Erythroblast (primary cell): ENCODE measurements around the gene CDC27.
"Not testable (repeated sequence)": the region's sequence is repeated elsewhere in the genome, so short reads cannot be mapped to it uniquely, and the experiment has no call there.

ENCODE experiments used
- DNase-seq, 2 experiments: peaks; one replicate each; lab custom pipeline; 2025; lab: John Stamatoyannopoulos, UW
- GATA1 ChIP-seq: IDR thresholded peaks from 2 replicates; pipeline ENCODE4 v1.6.1; 2011; ENCODE audit warnings: low read depth, mild to moderate bottlenecking, control low read depth, low read length, moderate library complexity
- POLR2A ChIP-seq: IDR thresholded peaks from 2 replicates; pipeline ENCODE4 v1.6.1; 2011; ENCODE audit warnings: mild to moderate bottlenecking, low read length

Gene CDC27

GRCh38 chr17:47119746-47120520 is 69.2 kb downstream of the CDC27 start:
- TF ChIP-seq POLR2A (no peak), GATA1 (no peak)
- DNase-seq = no peak

DNA sequence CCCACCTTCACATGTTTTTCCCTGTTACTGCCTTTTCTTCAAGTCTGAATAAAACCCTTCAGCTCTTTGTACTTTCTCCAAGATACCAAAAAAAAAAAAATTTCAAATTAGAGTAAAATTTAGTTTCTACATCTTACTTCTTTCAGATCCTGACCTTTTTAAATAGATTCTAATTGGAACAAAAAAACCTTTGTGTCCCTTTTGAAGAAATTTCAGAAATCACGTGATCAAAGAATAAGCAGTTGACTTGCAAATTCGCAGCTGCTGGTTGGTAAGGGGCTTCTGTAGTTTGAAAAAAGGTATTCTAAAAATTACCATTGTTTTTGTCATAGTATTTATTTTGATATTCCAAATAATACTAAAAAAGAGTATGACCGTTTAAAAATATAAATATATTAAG is 71.7 kb downstream of the CDC27 start:
- DNase-seq = no peak
- TF ChIP-seq GATA1 = no peak
- no peak for TF ChIP-seq POLR2A

DNA sequence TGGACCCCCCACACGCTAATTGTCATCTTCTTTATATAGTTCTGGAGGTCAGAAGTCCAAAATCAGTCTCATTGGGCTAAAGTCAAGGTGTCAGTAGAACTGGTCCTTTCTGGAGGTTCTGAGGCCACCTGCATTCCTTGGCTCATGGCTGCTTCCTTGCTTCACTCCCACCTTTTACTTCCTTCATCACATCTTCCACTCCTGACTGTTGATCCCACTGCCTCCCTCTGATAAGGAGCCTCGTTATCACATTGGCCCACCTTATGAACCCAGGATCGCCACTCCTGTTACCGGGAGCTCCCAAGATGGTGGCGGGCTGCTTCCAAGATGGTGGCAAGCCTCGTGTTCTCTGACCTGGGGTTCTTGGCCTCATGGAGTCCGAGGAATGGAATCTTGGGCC is 83.0 kb downstream of the CDC27 start:
- DNase-seq = no peak

GRCh38 chr17:47105246-47105645 is 83.8 kb downstream of the CDC27 start:
- DNase-seq = not testable (repeated sequence)

More for the DNA sequence above, 83.0 kb downstream of the CDC27 start:
- no peak for TF ChIP-seq POLR2A
- TF ChIP-seq GATA1 = no peak

DNA sequence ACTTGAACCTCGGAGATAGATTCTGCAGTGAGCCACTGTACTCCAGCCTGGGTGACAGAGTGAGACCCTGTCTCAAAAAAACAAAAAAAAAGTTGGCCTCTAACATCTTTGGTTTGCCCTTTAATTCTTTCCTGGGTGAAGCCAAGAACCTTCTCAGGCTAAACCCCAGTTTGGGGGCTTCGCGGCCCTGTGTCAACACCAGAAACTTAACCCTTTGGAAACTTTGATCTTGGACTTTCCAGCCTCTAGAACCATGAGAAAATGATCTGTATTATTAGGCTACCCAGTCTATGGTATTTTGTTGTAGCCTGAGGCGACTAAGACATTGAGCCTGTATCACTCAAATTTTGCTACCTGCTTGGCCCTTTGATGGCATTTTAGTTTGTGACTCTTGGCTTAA is 86.2 kb downstream of the CDC27 start:
- DNase-seq = no peak
- TF ChIP-seq GATA1 (no peak), POLR2A (no peak)

- TF ChIP-seq POLR2A = peak; percentile 55
- no peak for TF ChIP-seq GATA1
- DNase-seq = peak; percentile 93 to 95
Observed at GRCh38 chr17:47099987-47100711, 88.9 kb downstream of the CDC27 start.

GRCh38 chr17:47099451-47099986 is 89.6 kb downstream of the CDC27 start:
- no peak for DNase-seq
- TF ChIP-seq GATA1 = no peak
- no peak for TF ChIP-seq POLR2A

DNA sequence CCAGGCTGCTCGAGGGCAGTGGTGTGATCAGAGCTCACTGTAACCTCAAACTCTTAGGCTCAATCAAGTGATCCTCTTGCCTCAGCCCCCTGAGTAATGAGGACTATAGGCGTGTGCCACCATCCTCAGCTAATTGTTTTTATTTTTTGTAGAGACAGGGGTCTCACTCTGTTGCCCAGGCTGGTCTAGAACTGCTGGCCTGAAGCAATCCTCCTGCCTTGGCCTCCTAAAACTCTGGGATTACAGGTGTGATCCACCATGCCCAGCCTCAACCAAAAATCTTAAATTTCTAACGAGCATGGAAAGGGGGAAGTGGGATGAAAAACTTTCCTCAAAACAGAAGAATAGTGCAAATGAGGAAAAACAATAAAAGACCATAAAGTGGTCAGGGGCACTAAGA is 92.8 kb downstream of the CDC27 start:
- no peak for DNase-seq
- TF ChIP-seq GATA1 = no peak
- TF ChIP-seq POLR2A = no peak

GRCh38 chr17:47095268-47095667 is 93.8 kb downstream of the CDC27 start:
- no peak for DNase-seq
- TF ChIP-seq GATA1 (no peak), POLR2A (no peak)

- no peak for DNase-seq
- TF ChIP-seq GATA1 = no peak
- TF ChIP-seq POLR2A = no peak
Observed at GRCh38 chr17:47087093-47087492, 102.0 kb downstream of the CDC27 start.

- DNase-seq = no peak
- TF ChIP-seq GATA1 (no peak), POLR2A (no peak)
Observed at GRCh38 chr17:47085736-47086135, 103.4 kb downstream of the CDC27 start.

DNA sequence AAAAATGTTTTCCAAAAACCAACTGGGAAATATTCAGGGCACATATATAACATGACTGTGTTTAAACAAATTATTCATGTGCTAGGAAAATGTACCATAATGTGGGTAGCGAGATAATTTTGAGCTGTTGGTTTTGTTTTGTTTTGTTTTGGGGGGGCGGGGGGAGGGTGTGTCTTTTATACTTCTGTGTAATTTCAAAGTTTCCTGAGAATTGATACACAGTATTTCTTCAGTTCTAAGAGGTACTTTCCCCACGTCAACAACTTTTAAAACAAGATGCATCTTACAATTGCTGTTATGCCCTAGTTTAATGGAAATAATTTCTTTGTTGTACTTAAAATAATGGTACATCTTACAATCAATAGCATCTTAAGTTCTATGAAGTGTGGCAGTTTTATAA is 110.3 kb downstream of the CDC27 start:
- no peak for TF ChIP-seq POLR2A
- DNase-seq = no peak

DNA sequence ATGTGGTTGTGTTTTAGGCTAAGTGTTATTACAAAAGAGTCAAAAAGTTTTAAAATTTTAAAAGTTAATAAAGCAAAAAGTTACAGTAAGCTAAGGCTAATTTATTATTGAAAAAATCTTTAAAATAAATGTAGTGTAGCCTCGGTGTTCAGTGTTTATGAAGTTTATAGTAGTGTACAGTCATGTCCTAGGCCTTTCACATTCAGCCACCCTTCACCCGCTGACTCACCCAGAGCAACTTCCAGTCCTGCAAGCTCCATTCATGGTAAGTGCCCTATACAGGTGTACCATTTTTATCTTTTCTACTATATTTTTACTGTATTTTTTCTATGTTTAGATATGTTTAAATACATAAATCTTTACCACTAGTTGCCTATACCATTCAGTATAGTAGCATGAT is 111.5 kb downstream of the CDC27 start:
- DNase-seq = no peak
- TF ChIP-seq POLR2A (no peak), GATA1 (no peak)

DNA sequence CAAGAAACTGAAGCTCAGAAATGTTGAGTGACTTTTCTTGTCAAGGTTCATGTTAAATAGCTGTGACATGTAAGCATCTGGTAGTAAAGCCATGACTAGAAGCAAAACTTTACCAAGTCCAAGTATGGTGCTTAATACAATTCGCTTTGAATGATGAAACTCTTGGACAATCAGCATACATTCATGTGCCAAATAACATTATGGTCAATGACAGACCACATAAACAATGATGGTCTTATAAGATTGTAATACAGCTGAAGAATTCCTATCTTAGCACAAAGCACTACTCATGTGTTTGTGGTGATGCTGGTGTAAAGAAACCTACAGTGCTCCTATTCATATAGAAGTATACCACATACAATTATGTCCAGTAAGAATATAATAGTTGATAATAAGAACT is 112.9 kb downstream of the CDC27 start:
- TF ChIP-seq GATA1 (no peak), POLR2A (no peak)
- no peak for DNase-seq

DNA sequence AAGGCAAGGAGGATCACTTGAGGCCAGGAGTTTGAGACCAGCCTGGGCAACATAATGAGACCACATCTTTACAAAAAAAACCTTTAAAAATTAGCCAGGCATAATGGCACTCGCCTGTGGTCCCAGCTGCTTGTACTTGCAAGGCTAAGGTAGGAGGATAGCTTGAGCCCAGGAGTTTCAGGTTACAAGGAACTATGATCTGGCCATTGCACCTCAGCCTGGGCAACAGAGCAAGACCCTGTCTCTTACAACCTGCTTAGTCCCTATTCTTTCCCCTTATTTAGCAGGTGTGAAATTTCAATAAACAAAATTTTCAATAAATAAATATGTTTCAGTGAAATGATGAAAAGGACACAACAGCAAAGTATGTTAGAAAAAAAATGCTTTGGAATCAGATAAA is 114.7 kb downstream of the CDC27 start:
- DNase-seq = not testable (repeated sequence)

- DNase-seq = not testable (repeated sequence)
Observed at GRCh38 chr17:47073629-47074028, 115.5 kb downstream of the CDC27 start.
